HTR-8/SVneo (cell line): ENCODE data around the gene RUNX3.
"Not testable (repeated sequence)": the region's sequence is repeated elsewhere in the genome, so short reads cannot be mapped to it uniquely, and the experiment has no call there.

ENCODE experiments used
- DNase-seq: peaks from one replicate; pipeline ENCODE4 v3.0.0; 2011; ENCODE audit warnings: low spot score, mixed read lengths; ENCODE audit not compliant: insufficient read length
- FAIRE-seq: peaks from 2 replicates; lab custom pipeline; 2011; peaks lifted over from hg19 to GRCh38; lab: Jason Lieb, UNC

The RUNX3 gene

GRCh38 chr1:24930260-24931145 lies at the start of gene RUNX3:
Gene RUNX3 (minus strand): TSS chr1:24930276. CDS start chr1:24929868, 408 bp downstream.
- DNase-seq (peak; percentile 96), FAIRE-seq (no peak)

- not testable (repeated sequence) for FAIRE-seq
These were observed 49.2 kb upstream of the RUNX3 start for GRCh38 chr1:24979232-24979631.

GRCh38 chr1:24978383-24979032 lies 48.4 kb upstream of the RUNX3 start:
- no peak for FAIRE-seq
- no peak for DNase-seq

More at GRCh38 chr1:24979232-24979631, 49.2 kb upstream of the RUNX3 start:
- DNase-seq, result not testable (repeated sequence)

DNA sequence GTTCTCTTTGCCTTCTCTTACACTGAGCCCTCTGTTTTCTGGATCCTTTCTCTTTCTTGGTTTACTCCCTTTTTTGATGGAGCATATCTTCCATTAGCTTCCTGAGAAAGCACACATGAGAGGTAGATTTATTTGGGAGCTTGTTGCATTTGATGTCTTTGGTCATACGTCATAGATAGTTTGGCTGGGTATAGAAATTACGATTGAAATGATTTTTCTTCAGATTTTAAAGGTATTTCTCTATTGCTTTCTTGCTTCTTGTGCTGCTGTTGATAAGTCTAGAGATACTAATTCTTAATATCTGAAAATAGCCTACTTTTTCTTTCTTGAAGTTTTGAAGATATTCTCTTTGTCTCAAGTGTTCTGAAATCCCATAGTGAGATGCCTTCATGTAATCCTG lies 45.3 kb upstream of the RUNX3 start:
- DNase-seq, result no peak
- FAIRE-seq, result no peak

DNA sequence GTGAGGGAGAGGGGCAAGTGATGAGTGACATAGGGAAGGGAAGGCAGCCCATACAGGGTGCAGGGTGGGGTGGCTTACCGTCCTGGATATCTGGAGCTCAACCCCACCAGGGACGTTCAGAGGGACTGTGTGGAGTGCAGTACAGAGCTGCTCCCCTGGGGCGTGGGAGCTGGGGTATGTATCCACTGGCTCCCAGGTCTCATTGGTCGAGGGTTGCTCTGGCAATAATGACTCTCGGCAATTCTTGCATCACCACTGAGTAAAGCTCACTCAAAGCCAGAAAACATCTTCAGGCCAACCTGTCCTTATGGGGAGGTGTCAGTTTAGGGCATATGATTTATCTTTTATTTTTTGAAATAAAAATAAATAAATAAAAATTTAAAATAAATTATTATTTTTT lies 43.2 kb upstream of the RUNX3 start:
- FAIRE-seq (no peak), DNase-seq (no peak)

DNA sequence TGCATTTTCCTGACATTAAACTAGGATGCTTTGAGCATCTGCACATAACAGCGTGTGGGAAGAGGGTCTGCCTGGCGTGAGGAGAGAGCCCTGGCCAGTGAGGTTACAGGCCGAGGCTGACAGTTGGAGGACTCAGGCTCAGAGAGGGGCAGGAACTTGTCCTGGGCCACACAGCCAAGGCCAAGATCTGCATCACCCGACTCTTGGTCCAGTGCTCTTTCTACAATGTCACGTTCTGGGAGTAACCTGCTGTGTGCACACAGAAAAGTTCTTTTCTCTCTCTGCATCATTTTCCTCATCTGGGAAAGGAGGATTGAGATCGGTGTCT lies 42.8 kb upstream of the RUNX3 start:
- FAIRE-seq, result no peak
- no peak for DNase-seq

- no peak for FAIRE-seq
- DNase-seq, result peak; percentile 34
These were observed 42.3 kb upstream of the RUNX3 start for GRCh38 chr1:24972221-24972914.

DNA sequence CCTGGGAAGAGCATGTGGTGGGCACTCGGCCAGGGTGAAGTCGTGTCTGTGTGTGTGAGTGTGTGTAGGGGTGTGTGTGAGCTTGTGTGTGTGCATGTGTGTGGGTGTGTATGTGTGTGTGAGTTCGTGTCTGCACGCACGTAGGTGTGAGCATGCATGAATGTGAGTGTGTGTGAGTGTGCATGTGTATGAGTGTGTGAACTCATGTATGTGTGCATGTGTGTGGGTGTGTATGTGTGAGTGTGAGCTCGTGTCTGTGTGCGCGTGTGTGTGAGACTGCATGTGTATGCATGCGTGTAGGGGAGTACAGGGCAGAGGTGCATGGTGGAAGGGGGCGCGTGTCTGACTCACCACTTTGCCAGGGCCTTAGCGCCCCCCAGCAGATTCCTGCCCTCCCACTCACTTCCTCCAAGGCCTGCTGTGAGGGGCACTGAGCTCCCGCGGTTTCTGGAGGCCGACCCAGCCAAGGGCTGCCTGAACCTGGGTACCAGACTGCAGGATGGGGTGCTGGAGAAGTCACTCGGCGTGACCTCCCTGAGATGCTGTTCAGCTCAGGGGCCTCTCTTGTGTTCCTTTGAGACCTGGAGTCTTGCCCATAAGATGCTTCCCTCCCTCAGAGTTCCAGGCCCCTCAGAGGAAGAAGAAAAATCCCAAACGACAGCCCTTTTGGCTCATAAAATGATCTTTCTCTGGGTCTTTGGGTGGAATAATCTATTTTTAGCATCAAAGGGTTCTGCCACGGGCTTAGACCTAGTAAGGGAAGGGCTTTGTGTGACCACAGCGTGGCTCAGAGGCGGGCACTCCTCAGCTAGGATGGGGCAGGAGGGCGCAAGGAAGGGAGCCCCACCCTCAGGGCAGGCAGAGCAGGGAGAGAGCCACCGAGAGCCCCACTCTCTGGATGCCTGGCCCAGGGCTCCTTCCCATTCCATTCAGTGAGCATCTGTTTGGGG lies 41.1 kb upstream of the RUNX3 start:
- FAIRE-seq (peak; percentile 92), DNase-seq (no peak)

- DNase-seq, result peak; percentile 55
- FAIRE-seq, result peak; percentile 79
These were observed 40.3 kb upstream of the RUNX3 start for GRCh38 chr1:24970399-24970753.

DNA sequence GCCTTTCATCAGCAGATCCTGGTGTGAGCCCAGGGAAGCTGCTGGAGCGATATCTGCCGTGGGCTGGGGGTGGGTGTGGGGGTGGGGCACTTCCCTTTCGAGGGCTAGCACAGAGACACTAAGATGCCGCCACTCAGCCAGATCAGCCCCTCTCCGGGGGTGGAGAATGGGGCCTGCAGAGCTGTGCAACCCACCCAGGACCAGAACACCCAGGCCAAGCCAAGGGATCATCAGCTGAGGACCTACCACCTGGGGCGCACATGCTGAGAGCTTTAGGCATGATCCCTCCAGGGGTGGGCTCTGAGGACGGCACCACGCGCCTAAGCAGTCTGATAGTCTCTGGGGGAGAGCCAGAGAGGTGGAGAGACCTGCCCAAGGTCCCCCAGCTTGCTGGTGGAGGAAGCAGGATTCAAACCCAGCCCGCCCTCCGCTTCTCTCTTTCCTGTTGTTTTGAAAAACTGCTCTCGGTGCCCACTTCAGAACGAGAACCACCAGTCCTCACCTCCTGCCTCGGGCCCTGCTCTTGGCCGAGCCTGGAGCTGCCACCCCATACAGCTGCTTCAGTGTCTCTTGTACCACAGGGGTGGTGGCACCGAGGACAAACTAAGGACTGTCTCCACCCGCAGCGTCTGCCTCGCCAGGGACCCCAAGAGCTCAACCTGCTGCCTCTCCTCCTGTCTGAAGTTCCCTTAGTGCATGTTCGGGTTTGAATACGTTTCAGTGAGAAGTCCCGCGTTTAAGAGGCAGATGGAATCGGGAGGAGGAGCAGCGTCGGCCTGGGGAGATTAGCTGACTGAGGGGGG lies 39.7 kb upstream of the RUNX3 start:
- FAIRE-seq, result no peak

GRCh38 chr1:24968941-24969585 lies 39.0 kb upstream of the RUNX3 start:
- no peak for DNase-seq
- peak; percentile 40 for FAIRE-seq

More for the DNA sequence above, 39.7 kb upstream of the RUNX3 start:
- DNase-seq, result no peak

DNA sequence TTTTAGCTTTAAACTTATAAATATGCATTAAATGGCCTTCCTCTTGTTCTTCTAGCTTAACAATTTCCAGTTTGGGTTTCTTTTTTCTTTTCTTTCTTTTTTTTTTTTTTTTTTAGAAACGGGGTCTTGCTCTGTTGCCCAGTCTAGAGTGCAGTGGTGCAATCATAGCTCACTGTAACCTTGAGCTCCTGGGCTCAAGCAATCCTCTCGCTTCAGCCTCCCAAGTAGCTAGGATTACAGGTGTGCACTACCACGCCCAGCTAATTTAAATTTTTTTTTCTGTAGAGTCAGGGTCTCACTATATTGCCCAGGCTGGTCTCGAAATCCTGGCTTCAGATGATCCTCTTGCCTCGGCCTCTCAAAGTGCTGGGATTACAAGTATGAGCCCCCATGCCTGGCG lies 37.9 kb upstream of the RUNX3 start:
- DNase-seq (no peak), FAIRE-seq (no peak)

GRCh38 chr1:24967555-24967954 lies 37.5 kb upstream of the RUNX3 start:
- FAIRE-seq (no peak), DNase-seq (no peak)

GRCh38 chr1:24966724-24967346 lies 36.8 kb upstream of the RUNX3 start:
- DNase-seq (peak; percentile 61), FAIRE-seq (peak; percentile 51)

DNA sequence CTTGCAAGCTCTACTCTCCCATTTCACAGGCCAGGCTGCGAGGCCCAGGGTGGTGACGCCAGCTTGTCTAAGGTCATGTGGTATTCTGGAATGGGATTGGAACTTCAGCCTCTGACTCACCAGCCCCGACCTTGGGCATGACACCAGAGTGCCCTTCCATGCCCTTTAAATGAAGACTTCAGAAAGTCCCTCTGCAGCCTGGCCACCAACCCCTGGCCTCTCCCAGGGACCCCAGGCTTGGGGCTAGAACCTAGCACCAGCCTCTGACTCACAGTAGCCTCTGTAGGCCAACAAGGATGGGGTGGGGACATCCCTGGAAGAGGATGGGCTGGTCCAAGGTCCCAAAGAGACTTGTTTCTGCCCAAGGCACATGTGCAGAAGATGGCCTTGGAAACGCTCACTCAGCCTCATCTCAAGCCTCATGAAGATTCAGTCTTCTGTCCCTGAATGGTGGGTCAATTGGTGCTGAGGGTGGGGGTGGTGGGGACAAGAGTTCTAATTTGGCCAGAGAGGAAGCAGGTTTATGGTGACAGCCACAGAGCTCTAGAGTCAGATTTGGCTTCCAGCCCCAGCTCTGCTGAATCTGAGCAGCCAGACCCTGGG lies 36.1 kb upstream of the RUNX3 start:
- FAIRE-seq, result no peak
- no peak for DNase-seq

DNA sequence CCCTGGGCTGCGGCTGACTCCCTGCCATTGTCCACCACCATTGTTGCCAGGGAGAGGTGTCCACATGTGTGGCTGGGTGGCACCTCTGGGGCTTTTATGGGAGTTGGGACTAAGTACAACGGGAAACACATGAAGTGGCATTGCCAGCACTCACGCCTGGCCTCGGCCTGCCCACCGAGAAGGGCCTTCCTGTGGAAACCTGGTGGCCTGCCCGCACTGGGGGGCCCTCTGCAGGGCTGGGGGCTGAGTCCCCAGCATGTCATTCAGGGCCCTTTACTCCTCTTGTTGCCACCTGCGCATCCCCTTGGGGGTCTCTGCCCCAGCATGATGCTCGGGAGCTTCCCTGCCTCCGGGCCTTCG lies 35.5 kb upstream of the RUNX3 start:
- DNase-seq (no peak), FAIRE-seq (no peak)

DNA sequence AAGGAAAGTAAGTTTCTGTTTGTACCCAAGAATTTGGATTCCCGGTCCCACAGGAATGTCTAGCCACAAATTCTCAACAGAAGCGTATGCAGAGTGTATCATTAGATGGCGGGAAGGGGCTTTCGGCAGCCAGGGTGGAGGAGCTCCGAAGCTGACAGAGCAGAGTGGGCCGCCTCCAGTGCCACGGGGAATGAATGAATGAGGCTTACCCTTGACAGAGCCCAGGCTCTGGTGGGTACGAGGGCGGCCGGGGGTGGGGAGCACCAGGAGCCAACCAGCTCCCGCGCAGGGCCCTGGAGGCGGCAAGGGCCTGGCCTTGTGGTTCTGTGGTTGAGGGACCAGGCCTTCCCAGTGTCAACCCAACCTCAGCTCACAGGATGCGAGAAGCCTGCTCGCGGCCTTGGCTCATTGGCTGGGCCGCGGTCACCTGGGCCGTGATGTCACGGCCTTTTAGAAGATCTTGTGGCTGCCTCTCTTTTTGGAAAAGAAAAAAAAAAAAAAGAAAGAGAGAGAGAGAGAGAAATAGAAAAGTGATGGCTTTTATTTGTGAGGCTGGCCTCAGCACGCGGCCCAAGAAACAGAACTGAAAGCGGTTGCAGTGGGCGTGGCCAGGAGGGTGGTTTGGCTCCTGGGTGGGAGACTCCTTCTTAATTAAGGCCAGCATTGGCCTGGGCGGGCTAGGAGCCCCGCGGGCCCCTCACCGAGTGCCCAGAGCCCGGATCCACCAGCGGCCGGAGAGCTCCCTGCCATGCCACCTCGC lies 34.9 kb upstream of the RUNX3 start:
- no peak for FAIRE-seq
- no peak for DNase-seq
